Measurements from ENCODE around the gene PCBP2.
A peak's percentile ranks its signal among the peaks of the same experiment; 100 is the strongest.

- TF ChIP-seq POLR2A (IDR thresholded peaks at IDR 0.05) (peak; percentile 86 to 93), CTCF (IDR thresholded peaks at IDR 0.05) (no peak), POLR2AphosphoS5 (IDR thresholded peaks at IDR 0.05) (peak; percentile 99), EP300 (IDR thresholded peaks at IDR 0.05) (no peak)
Observed at GRCh38 chr12:53441040-53441833, 10.7 kb upstream of the PCBP2 start, which contains the start of gene PRR13.

Data from gastroesophageal sphincter (tissue), 3 donors.